HEK293 (cell line): ENCODE measurements around the gene MFSD2A.

Experiments used
- SALL2 ChIP-seq: fragments of 450-650 bp; formaldehyde crosslinking; IDR thresholded peaks from 2 replicates; pipeline ENCODE4 v1.5.0; 2017; ENCODE audit warnings: missing biosample characterization, mild to moderate bottlenecking, missing genetic modification characterization, borderline replicate concordance
- SP7 ChIP-seq: fragments of 450-650 bp; formaldehyde crosslinking; IDR thresholded peaks from 2 replicates; pipeline ENCODE4 v1.5.1; 2016; ENCODE audit warnings: missing biosample characterization, missing genetic modification characterization
- ZBTB48 ChIP-seq: fragments of 450-650 bp; formaldehyde crosslinking; IDR thresholded peaks from 2 replicates; pipeline ENCODE4 v1.5.1; 2016; ENCODE audit warnings: missing biosample characterization, missing genetic modification characterization
- ZBTB8A ChIP-seq: fragments of 450-650 bp; formaldehyde crosslinking; IDR thresholded peaks from 2 replicates; pipeline ENCODE4 v1.5.1; 2016; ENCODE audit warnings: missing biosample characterization, missing genetic modification characterization
- ZFP3 ChIP-seq: fragments of 450-650 bp; formaldehyde crosslinking; IDR thresholded peaks from 2 replicates; pipeline ENCODE4 v1.5.1; 2016; ENCODE audit warnings: low read depth, missing biosample characterization, missing genetic modification characterization
- ZNF184 ChIP-seq: fragments of 450-650 bp; IDR thresholded peaks from 2 replicates; pipeline ENCODE4 v1.5.1; 2018; ENCODE audit warnings: missing biosample characterization, mild to moderate bottlenecking, missing genetic modification characterization
- ZNF747 ChIP-seq: fragments of 450-650 bp; formaldehyde crosslinking; IDR thresholded peaks from 2 replicates; pipeline ENCODE4 v1.5.1; 2016; ENCODE audit warnings: missing biosample characterization, missing genetic modification characterization
- ZNF768 ChIP-seq: fragments of 450-650 bp; formaldehyde crosslinking; IDR thresholded peaks from 2 replicates; pipeline ENCODE4 v1.5.1; 2018; ENCODE audit warnings: missing biosample characterization, mild to moderate bottlenecking, missing genetic modification characterization
- ZSCAN30 ChIP-seq: fragments of 450-650 bp; IDR thresholded peaks from 2 replicates; pipeline ENCODE4 v1.5.1; 2018; ENCODE audit warnings: missing biosample characterization, mild to moderate bottlenecking, missing genetic modification characterization, moderate library complexity
- TF ChIP-seq, protein P1 (sequence below): fragments of 450-650 bp; formaldehyde crosslinking; IDR thresholded peaks from 2 replicates; pipeline ENCODE4 v1.5.1; 2016; ENCODE audit warnings: missing biosample characterization, missing genetic modification characterization
- TF ChIP-seq, protein P2 (sequence below): fragments of 450-650 bp; formaldehyde crosslinking; IDR thresholded peaks from 2 replicates; pipeline ENCODE4 v1.5.1; 2016; ENCODE audit warnings: missing biosample characterization, missing genetic modification characterization
- TF ChIP-seq, protein P3 (sequence below): fragments of 450-650 bp; formaldehyde crosslinking; IDR thresholded peaks from 2 replicates; pipeline ENCODE4 v1.5.1; 2016; ENCODE audit warnings: missing biosample characterization, missing genetic modification characterization
- TF ChIP-seq, protein P4 (sequence below): IDR thresholded peaks from 2 replicates; pipeline ENCODE4 v1.6.1; 2011; ENCODE audit warnings: mild to moderate bottlenecking, low read depth, low read length, borderline replicate concordance

DNA sequence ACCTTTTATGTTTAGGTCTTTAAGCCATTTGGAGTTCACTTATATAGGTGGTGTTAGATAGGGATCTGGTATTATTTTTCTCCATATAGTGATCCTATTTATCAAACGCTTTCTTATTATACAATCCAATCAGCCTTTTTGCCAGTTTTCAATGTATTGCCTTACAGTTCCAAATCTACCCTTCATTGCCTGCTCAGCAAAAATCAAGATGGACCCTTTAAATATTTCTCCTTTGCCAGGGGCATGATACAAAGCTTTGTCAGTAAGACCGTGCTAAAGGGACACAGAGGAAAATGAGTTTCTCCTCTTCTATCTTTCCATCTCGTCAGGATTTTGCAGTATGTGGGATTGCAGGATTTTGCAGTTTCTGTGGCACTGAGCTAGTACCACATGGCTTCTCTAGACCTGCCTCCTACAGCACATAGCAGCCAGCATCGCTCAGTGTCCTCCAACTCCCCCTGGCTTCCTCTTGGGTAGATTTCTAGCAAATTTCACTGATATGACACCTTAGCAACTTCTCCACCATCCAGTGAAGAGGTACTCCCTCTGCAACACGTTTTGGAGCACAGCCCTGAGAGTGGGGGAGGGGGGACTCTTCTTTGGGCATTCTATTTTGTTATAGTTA lies 63.1 kb downstream of the MFSD2A start:
- TF ChIP-seq ZNF184 (no peak), ZNF768 (no peak), ZNF747 (tag by site-specific recombination) (no peak), SALL2 (no peak), ZSCAN30 (no peak), ZBTB8A (tag by site-specific recombination) (no peak), ZFP3 (tag by site-specific recombination) (no peak), SP7 (tag by site-specific recombination) (no peak), ZBTB48 (tag by site-specific recombination) (no peak)
- TF ChIP-seq, protein P1, sequence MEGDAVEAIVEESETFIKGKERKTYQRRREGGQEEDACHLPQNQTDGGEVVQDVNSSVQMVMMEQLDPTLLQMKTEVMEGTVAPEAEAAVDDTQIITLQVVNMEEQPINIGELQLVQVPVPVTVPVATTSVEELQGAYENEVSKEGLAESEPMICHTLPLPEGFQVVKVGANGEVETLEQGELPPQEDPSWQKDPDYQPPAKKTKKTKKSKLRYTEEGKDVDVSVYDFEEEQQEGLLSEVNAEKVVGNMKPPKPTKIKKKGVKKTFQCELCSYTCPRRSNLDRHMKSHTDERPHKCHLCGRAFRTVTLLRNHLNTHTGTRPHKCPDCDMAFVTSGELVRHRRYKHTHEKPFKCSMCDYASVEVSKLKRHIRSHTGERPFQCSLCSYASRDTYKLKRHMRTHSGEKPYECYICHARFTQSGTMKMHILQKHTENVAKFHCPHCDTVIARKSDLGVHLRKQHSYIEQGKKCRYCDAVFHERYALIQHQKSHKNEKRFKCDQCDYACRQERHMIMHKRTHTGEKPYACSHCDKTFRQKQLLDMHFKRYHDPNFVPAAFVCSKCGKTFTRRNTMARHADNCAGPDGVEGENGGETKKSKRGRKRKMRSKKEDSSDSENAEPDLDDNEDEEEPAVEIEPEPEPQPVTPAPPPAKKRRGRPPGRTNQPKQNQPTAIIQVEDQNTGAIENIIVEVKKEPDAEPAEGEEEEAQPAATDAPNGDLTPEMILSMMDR: no peak
- TF ChIP-seq, protein P2, sequence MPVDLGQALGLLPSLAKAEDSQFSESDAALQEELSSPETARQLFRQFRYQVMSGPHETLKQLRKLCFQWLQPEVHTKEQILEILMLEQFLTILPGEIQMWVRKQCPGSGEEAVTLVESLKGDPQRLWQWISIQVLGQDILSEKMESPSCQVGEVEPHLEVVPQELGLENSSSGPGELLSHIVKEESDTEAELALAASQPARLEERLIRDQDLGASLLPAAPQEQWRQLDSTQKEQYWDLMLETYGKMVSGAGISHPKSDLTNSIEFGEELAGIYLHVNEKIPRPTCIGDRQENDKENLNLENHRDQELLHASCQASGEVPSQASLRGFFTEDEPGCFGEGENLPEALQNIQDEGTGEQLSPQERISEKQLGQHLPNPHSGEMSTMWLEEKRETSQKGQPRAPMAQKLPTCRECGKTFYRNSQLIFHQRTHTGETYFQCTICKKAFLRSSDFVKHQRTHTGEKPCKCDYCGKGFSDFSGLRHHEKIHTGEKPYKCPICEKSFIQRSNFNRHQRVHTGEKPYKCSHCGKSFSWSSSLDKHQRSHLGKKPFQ (tag by site-specific recombination): no peak
- TF ChIP-seq, protein P3, sequence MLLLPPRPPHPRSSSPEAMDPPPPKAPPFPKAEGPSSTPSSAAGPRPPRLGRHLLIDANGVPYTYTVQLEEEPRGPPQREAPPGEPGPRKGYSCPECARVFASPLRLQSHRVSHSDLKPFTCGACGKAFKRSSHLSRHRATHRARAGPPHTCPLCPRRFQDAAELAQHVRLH (tag by site-specific recombination): no peak
- TF ChIP-seq, protein P4, sequence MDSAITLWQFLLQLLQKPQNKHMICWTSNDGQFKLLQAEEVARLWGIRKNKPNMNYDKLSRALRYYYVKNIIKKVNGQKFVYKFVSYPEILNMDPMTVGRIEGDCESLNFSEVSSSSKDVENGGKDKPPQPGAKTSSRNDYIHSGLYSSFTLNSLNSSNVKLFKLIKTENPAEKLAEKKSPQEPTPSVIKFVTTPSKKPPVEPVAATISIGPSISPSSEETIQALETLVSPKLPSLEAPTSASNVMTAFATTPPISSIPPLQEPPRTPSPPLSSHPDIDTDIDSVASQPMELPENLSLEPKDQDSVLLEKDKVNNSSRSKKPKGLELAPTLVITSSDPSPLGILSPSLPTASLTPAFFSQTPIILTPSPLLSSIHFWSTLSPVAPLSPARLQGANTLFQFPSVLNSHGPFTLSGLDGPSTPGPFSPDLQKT: no peak
